Common myeloid progenitor, CD34-positive (primary cell): Measurements from ENCODE around the gene EXD3. TPM values are rescaled to one million over a fixed set of nuclear protein-coding genes. Genes with fewer than 3 reads are reported as not detected.
"Not testable (repeated sequence)": the region's sequence is repeated elsewhere in the genome, so short reads cannot be mapped to it uniquely, and the experiment has no call there.

ENCODE experiments used
- CTCF ChIA-PET: fragments of 350-600 bp; sonication (Branson Sonifier 250); formaldehyde crosslinking; loops from one replicate; lab custom pipeline; 2021; ENCODE audit warnings: antibody characterized with exemption; lab: Charles Lee
- POLR2A ChIA-PET: fragments of 350-600 bp; sonication (Branson Sonifier 250); formaldehyde crosslinking; loops from one replicate; lab custom pipeline; 2021; ENCODE audit warnings: antibody characterized with exemption; lab: Charles Lee
- DNase-seq, 3 donors: peaks; one replicate each; pipeline versions ENCODE4 v3.0.0 to v3.0.0-alpha.2; 2013
- H3K27ac ChIP-seq, 2 experiments: 1 replicate in 1 of 2; 2 replicates in 1 of 2; pipeline ENCODE4 v1.7.0; 2013; ENCODE audit warnings: inconsistent platforms in 2 of 2, low read length in 2 of 2, mild to moderate bottlenecking in 2 of 2, low read depth in 1 of 2, moderate library complexity in 1 of 2; ENCODE audit not compliant: severe bottlenecking in 2 of 2, insufficient read depth in 1 of 2, poor library complexity in 1 of 2
- H3K27me3 ChIP-seq, 5 experiments: replicated peaks in 2 of 5; 1 replicate in 3 of 5; 2 replicates in 2 of 5; pipeline versions ENCODE4 v1.6.1 to v1.7.0; 2013; ENCODE audit warnings: low read length in 4 of 5, mild to moderate bottlenecking in 2 of 5, moderate library complexity in 2 of 5, inconsistent platforms in 1 of 5; ENCODE audit not compliant: insufficient read depth in 5 of 5, control insufficient read depth in 4 of 5
- H3K36me3 ChIP-seq, 4 experiments: 1 replicate in 2 of 4; 2 replicates in 2 of 4; pipeline versions ENCODE4 v1.6.1 to v1.7.0; 2013; ENCODE audit warnings: low read length in 3 of 4, control low read depth in 1 of 4, mild to moderate bottlenecking in 1 of 4; ENCODE audit not compliant: control insufficient read depth in 4 of 4, insufficient read depth in 4 of 4
- H3K4me1 ChIP-seq, 4 experiments: 1 replicate in 3 of 4; 2 replicates in 1 of 4; pipeline versions ENCODE4 v1.6.1 to v1.7.1; 2013; ENCODE audit warnings: low read length in 3 of 4, mild to moderate bottlenecking in 3 of 4, control low read depth in 1 of 4, inconsistent platforms in 1 of 4, moderate library complexity in 1 of 4; ENCODE audit not compliant: control insufficient read depth in 4 of 4, insufficient read depth in 4 of 4; ENCODE audit errors: control extremely low read depth in 1 of 4
- H3K4me3 ChIP-seq, 7 experiments: 1 replicate in 4 of 7; 2 replicates in 3 of 7; pipeline versions ENCODE4 v1.5.1 to v1.7.0; 2013; ENCODE audit warnings: mild to moderate bottlenecking in 7 of 7, low read length in 6 of 7, moderate library complexity in 6 of 7, inconsistent platforms in 2 of 7, low read depth in 2 of 7, control low read depth in 1 of 7; ENCODE audit not compliant: insufficient read depth in 4 of 7, control insufficient read depth in 1 of 7; ENCODE audit errors: extremely low read depth in 1 of 7
- H3K9me3 ChIP-seq, 5 experiments: 1 replicate in 4 of 5; 2 replicates in 1 of 5; pipeline versions ENCODE4 v1.6.1 to v1.7.1; 2013; ENCODE audit warnings: low read length in 4 of 5, mild to moderate bottlenecking in 2 of 5, inconsistent platforms in 1 of 5, low read depth in 1 of 5, moderate library complexity in 1 of 5; ENCODE audit not compliant: control insufficient read depth in 4 of 5, insufficient read depth in 2 of 5; ENCODE audit errors: control extremely low read depth in 1 of 5
- WGBS: methylation state at CpG from one replicate; pipeline ENCODE4 v1.1.5; 2013; ENCODE audit not compliant: insufficient coverage; 5-methylcytosine and 5-hydroxymethylcytosine counted together
- polyA plus RNA-seq: library from polyadenylated mRNA; unstranded; fragments of 120-200 nt; gene quantifications from one replicate; pipeline ENCODE4 v1.2.1, GENCODE V29; 2013

The EXD3 gene
- 17.3 TPM for polyA plus RNA-seq

DNA sequence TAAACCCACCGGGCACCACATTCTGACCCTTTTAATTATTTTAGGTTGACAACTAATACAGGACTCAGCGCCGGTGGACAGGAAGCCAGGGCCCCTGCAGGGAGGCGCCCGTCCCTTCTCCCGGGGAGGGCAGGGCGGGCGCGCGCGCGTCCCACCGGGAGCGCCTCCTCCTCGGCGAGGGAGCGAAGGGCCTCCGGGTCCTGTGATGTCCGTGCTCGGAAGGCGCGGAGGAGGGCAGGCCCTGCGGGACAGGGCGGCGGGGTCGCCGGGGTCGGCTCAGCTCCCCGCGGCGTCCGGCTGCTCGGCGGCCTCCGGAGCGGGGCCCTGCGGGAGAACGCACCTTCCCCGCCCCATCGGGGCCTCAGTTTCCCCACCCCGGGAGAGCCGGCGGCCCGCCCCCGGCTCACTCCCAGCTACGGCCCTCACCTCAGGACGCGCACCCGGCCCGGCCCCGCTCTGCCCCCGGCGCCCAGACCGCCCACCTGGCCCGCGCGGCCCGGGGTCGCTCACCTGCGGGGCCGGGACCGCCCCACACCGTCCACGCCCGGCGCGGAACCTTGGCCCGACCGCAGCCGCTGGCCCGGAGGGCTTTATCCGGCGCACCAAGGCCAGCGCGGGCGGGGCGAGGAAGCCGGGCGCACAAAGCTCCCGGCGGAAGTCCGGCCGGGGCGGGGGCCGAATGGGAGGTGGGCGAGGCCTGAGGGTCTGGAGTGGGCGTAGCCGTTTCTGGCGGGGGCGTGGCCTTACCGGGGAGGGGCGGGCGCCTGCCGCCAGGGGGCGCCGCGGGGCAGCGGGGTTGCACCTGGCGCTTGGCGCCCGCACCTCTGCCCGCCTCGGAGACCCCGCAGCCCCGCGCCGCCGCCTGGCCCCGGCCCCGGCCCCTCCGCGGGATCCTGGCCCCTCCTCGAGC, at the start of gene EXD3, which contains the start of gene NOXA1:
Gene EXD3 (minus strand): TSS at position 559 of the 910 bp plus-strand sequence. CDS start 27,805 bp downstream, outside the sequence.
Gene NOXA1 (plus strand): TSS at position 790 of the 910 bp plus-strand sequence. CDS start 137 bp downstream, outside the sequence.
- ChIA-PET POLR2A (interaction anchor here (0.6 to 1.2 kb wide), 5 partner anchors 10 to 183 kb away, joined by 3 read pairs; partner anchors contain the start of gene NRARP), CTCF (interaction anchor here (1.0 to 2.5 kb wide), 10 partner anchors 9 to 136 kb away, joined by 3 to 33 read pairs (median 4); partner anchors contain the start of gene NRARP)
- Histone ChIP-seq H3K4me1 (peaks cover 13 to 26% (median 22%) of the 10 kb centered on the region in 4 experiments), H3K27me3 (no peaks in the 10 kb centered on the region), H3K9me3 (no peaks in the 10 kb centered on the region), H3K36me3 (peaks cover 0 to 2% (median 0%) of the 10 kb centered on the region in 4 experiments), H3K27ac (peak within 1 kb of the TSS; percentile 15 to 73), H3K4me3 (peak within 1 kb of the TSS; percentile 69 to 90 (median 83))
- WGBS, result under 1% methylated on average over 76 of the region's 113 CpGs
- DNase-seq, result peak; percentile 91 to 94 (median 94)

- no peak overlapping the region for H3K27ac ChIP-seq
- ChIA-PET CTCF (interaction anchor here (1.1 to 1.6 kb wide), 2 partner anchors 38 to 54 kb away, joined by 3 to 4 read pairs; no protein-coding TSS in a partner anchor), POLR2A (interaction anchor here (0.9 kb wide), 1 partner anchor 9 kb away, joined by 3 read pairs; no protein-coding TSS in a partner anchor)
- peaks cover 0 to 20% (median 6%) of the 10 kb centered on the region in 5 experiments for H3K27me3 ChIP-seq
- DNase-seq, result peak; percentile 49 to 92 (median 90)
- H3K4me1 ChIP-seq, result peaks cover 9 to 25% (median 16%) of the 10 kb centered on the region in 4 experiments
- no CpG with 5 or more reads among the region's 7 CpGs for WGBS
- peak overlapping the region in 1 of 7 experiments; percentile 37 for H3K4me3 ChIP-seq
- H3K36me3 ChIP-seq, result no peaks in the 10 kb centered on the region
- H3K9me3 ChIP-seq, result peaks cover 0 to 26% (median 10%) of the 10 kb centered on the region in 5 experiments
Measured at GRCh38 chr9:137470785-137471184, 47.8 kb upstream of the EXD3 start.

DNA sequence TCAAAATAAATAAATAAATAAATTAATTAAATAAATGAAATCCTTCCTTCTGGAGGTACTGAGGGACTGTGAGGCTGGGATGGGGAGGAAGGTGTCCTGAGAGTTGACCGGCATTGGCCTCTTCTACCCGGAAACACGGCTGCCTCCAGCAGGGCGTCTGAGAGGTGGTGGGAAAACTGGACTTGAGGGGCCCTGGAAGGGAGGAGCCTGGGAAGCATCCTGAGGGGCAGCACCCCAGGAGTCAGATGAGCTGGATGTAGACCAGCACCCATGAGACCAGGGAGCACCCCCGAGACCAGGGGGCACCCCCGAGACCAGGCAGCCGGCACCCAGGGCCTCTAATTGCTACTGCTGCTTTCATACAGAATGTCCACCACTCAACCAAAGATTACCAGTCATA, 44.9 kb upstream of the EXD3 start:
- ChIA-PET CTCF (no interaction called here), POLR2A (no interaction called here)
- Histone ChIP-seq H3K4me3 (no peak overlapping the region), H3K4me1 (peaks cover 9 to 27% (median 16%) of the 10 kb centered on the region in 4 experiments), H3K27me3 (peaks cover 0 to 27% (median 6%) of the 10 kb centered on the region in 5 experiments), H3K9me3 (peaks cover 0 to 26% (median 0%) of the 10 kb centered on the region in 5 experiments), H3K36me3 (no peaks in the 10 kb centered on the region), H3K27ac (no peak overlapping the region)
- WGBS, result 92% methylated on average over 6 of the region's 7 CpGs
- no peak for DNase-seq

GRCh38 chr9:137467161-137467581, 44.2 kb upstream of the EXD3 start:
- 99% methylated on average over 16 of the region's 16 CpGs for WGBS
- DNase-seq, result no peak
- POLR2A ChIA-PET, result no interaction called here
- Histone ChIP-seq H3K4me1 (peaks cover 9 to 34% (median 23%) of the 10 kb centered on the region in 4 experiments), H3K36me3 (no peaks in the 10 kb centered on the region), H3K9me3 (peaks cover 0 to 28% (median 0%) of the 10 kb centered on the region in 5 experiments), H3K4me3 (no peak overlapping the region), H3K27ac (no peak overlapping the region), H3K27me3 (peaks cover 0 to 27% (median 6%) of the 10 kb centered on the region in 5 experiments)
- CTCF ChIA-PET, result no interaction called here

DNA sequence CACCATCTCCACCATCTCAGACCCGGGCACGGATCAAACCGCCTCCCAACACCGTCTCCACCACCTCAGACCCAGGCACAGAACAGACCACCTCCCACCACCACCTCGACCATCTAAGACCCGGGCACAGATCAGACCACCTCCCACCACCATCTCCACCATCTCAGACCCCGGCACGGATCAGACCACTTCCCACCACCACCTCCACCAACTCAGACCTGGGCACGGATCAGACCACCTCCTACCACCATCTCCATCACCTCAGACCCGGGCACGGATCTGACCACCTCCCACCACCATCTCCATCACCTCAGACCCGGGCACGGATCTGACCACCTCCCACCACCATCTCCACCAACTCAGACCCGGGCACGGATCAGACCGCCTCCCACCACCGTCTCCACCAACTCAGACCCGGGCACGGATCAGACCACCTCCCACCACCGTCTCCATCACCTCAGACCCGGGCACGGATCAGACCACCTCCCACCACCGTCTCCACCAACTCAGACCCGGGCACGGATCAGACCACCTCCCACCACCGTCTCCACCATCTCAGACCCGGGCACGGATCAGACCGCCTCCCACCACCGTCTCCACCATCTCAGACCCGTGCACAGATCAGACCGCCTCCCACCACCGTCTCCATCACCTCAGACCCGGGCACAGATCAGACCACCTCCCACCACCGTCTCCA, 43.6 kb upstream of the EXD3 start:
- CTCF ChIA-PET, H3K27ac ChIP-seq, POLR2A ChIA-PET, DNase-seq, H3K4me3 ChIP-seq, H3K36me3 ChIP-seq: not testable (repeated sequence)
- Histone ChIP-seq H3K27me3 (peaks cover 0 to 27% (median 3%) of the 10 kb centered on the region in 5 experiments), H3K9me3 (peaks cover 0 to 28% (median 0%) of the 10 kb centered on the region in 5 experiments), H3K4me1 (peaks cover 9 to 41% (median 29%) of the 10 kb centered on the region in 4 experiments)
- WGBS, result 95% methylated on average over 25 of the region's 35 CpGs

DNA sequence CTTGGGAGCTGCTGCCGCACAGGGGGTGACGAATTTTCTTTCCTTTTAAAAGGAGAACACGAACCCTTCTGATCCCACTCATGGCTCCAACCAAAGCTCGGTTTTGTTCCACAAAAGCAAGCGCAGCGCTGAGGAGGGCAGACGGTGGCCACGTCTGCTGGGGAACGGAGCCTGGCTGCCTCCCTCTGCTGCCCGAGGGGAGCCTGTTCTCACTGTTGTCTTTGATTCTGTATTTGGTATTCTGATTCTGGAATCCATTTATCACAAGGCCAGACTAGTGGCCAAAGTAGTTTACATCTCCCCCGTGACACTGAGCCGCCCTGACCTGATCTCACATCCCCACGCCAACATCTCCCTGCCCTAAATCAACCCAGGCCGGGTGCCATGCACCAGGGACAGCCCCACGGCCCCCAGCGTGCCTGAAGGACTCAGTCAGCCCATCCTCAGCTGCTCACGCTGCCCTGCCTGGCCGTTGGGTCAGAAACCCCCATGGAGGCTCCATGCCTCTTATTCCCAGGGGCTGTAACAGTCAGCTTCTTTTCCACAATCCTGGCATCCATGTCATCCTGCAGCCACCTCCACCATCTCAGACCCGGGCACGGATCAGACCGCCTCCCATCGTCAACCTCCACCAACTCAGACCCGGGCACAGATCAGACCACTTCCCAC, 42.9 kb upstream of the EXD3 start:
- peaks cover 0 to 28% (median 0%) of the 10 kb centered on the region in 5 experiments for H3K9me3 ChIP-seq
- CTCF ChIA-PET, result no interaction called here
- DNase-seq, result no peak
- peaks cover 9 to 44% (median 33%) of the 10 kb centered on the region in 4 experiments for H3K4me1 ChIP-seq
- H3K27me3 ChIP-seq, result peaks cover 0 to 27% (median 3%) of the 10 kb centered on the region in 5 experiments
- no peak overlapping the region for H3K4me3 ChIP-seq
- POLR2A ChIA-PET, result no interaction called here
- no peaks in the 10 kb centered on the region for H3K36me3 ChIP-seq
- no peak overlapping the region for H3K27ac ChIP-seq
- 99% methylated on average over 20 of the region's 23 CpGs for WGBS
